ENCODE measurements around the gene FAM124A.

FAM124A gene

DNA sequence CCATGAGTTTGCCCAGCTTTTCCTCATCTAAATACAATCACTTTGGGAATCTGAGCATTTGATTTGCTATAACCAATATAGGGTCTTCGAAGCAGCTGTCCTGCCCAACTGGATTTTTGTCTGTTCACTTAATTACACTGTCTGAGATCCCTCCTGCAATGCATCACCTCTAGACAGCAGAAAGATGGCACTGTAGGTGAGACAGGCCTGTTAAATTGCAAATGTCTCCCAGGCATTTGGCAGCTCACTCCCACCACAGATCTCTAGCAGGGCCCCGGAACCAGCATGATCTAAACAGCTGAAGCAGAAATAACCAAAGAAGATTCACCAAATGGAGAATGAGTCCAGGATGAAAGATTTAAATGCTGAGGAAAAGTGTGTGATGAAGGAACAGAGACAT, 75.4 kb downstream of the FAM124A start:
- H3K4me3 ChIP-seq (ENCODE audit: low read depth, low read length), result no peak overlapping the region
- TF ChIP-seq POLR2A (IDR thresholded peaks at IDR 0.05; ENCODE audit: extremely low read depth, insufficient read length), result no peak
- peak; percentile 28 for DNase-seq (ENCODE audit: low read depth)

DNA sequence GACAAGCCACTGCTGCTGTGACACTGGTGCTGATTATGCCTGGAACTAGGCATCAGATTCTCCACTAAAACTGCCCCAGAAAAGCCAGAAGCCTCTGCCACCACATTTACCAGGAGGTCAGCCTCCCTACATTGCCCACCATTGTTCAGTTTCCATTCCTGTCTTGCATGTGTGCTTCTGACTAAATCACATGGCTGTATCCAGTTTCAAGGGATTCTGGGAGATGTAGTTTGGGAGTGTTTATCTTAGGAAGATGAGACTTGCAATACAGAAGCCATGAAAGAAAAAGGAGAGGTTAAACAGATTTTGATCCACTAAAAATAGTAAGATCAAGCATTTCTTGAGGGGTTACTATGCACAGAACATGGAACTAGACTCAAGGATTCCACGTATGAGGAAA, 76.6 kb downstream of the FAM124A start:
- H3K4me3 ChIP-seq (ENCODE audit: low read depth, low read length), result no peak overlapping the region
- no peak for DNase-seq (ENCODE audit: low read depth)
- TF ChIP-seq POLR2A (IDR thresholded peaks at IDR 0.05; ENCODE audit: extremely low read depth, insufficient read length) (no peak), MYC (IDR thresholded peaks at IDR 0.05; ENCODE audit: low read depth, low read length) (no peak)
- TF ChIP-seq, protein P1, sequence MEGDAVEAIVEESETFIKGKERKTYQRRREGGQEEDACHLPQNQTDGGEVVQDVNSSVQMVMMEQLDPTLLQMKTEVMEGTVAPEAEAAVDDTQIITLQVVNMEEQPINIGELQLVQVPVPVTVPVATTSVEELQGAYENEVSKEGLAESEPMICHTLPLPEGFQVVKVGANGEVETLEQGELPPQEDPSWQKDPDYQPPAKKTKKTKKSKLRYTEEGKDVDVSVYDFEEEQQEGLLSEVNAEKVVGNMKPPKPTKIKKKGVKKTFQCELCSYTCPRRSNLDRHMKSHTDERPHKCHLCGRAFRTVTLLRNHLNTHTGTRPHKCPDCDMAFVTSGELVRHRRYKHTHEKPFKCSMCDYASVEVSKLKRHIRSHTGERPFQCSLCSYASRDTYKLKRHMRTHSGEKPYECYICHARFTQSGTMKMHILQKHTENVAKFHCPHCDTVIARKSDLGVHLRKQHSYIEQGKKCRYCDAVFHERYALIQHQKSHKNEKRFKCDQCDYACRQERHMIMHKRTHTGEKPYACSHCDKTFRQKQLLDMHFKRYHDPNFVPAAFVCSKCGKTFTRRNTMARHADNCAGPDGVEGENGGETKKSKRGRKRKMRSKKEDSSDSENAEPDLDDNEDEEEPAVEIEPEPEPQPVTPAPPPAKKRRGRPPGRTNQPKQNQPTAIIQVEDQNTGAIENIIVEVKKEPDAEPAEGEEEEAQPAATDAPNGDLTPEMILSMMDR (IDR thresholded peaks at IDR 0.05; ENCODE audit: low read depth, low read length), result no peak
- TF ChIP-seq, protein P2, sequence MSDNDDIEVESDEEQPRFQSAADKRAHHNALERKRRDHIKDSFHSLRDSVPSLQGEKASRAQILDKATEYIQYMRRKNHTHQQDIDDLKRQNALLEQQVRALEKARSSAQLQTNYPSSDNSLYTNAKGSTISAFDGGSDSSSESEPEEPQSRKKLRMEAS (IDR thresholded peaks at IDR 0.05; ENCODE audit: low read depth, low read length), result peak; percentile 18; the same call in 1 of the 2 replicates

- H3K4me3 ChIP-seq (ENCODE audit: low read depth, low read length), result no peak overlapping the region
- TF ChIP-seq POLR2A (IDR thresholded peaks at IDR 0.05; ENCODE audit: extremely low read depth, insufficient read length), result no peak
- TF ChIP-seq, protein P1 (IDR thresholded peaks at IDR 0.05; ENCODE audit: low read depth, low read length), result no peak
- DNase-seq (ENCODE audit: low read depth), result no peak
Observed at GRCh38 chr13:51303063-51303552, 80.9 kb downstream of the FAM124A start.

- no peak overlapping the region for H3K4me3 ChIP-seq (ENCODE audit: low read depth, low read length)
- TF ChIP-seq, protein P2 (IDR thresholded peaks at IDR 0.05; ENCODE audit: low read depth, low read length), result no peak
- TF ChIP-seq POLR2A (IDR thresholded peaks at IDR 0.05; ENCODE audit: extremely low read depth, insufficient read length) (no peak), MYC (IDR thresholded peaks at IDR 0.05; ENCODE audit: low read depth, low read length) (no peak)
- TF ChIP-seq, protein P1 (IDR thresholded peaks at IDR 0.05; ENCODE audit: low read depth, low read length), result no peak
Observed at GRCh38 chr13:51303882-51304281, 81.7 kb downstream of the FAM124A start.

GRCh38 chr13:51305271-51305967, 83.2 kb downstream of the FAM124A start:
- no peak for DNase-seq (ENCODE audit: low read depth)
- H3K4me3 ChIP-seq (ENCODE audit: low read depth, low read length), result no peak overlapping the region
- TF ChIP-seq, protein P2 (IDR thresholded peaks at IDR 0.05; ENCODE audit: low read depth, low read length), result no peak
- TF ChIP-seq, protein P1 (IDR thresholded peaks at IDR 0.05; ENCODE audit: low read depth, low read length), result no peak
- TF ChIP-seq MYC (IDR thresholded peaks at IDR 0.05; ENCODE audit: low read depth, low read length) (no peak), POLR2A (IDR thresholded peaks at IDR 0.05; ENCODE audit: extremely low read depth, insufficient read length) (no peak)

More at GRCh38 chr13:51303882-51304281, 81.7 kb downstream of the FAM124A start:
- no peak for DNase-seq (ENCODE audit: low read depth)

- no peak overlapping the region for H3K4me3 ChIP-seq (ENCODE audit: low read depth, low read length)
- TF ChIP-seq POLR2A (IDR thresholded peaks at IDR 0.05; ENCODE audit: extremely low read depth, insufficient read length) (no peak), MYC (IDR thresholded peaks at IDR 0.05; ENCODE audit: low read depth, low read length) (no peak)
- TF ChIP-seq, protein P2 (IDR thresholded peaks at IDR 0.05; ENCODE audit: low read depth, low read length), result no peak
- TF ChIP-seq, protein P1 (IDR thresholded peaks at IDR 0.05; ENCODE audit: low read depth, low read length), result no peak
- peak; percentile 19 for DNase-seq (ENCODE audit: low read depth)
Observed at GRCh38 chr13:51308781-51309180, 86.6 kb downstream of the FAM124A start.
